Measurements from ENCODE around the gene DLG4. TPM values are rescaled to one million over a fixed set of nuclear protein-coding genes. Genes with fewer than 3 reads are reported as not detected.

Gene DLG4
- total and polyA plus RNA-seq, 2 donors (not counting 1 experiment from before 2014, with no cell fraction given): 2.0 to 12.5 TPM

GRCh38 chr17:7261379-7262191, 41.9 kb upstream of the DLG4 start:
- peak overlapping the region; percentile 84 for H3K4me3 Mint-ChIP-seq
- peak overlapping the region; percentile 96 for H2AFZ ChIP-seq (ENCODE audit: insufficient read depth, low read depth, low read length, poor library complexity, severe bottlenecking)
- peaks cover 3 to 22% of the 10 kb centered on the region in 2 experiments for H3K36me3 ChIP-seq (replicated peaks in 1 of 2; ENCODE audit: control extremely low read depth in 1 of 2, control insufficient read depth in 1 of 2, extremely low read depth in 1 of 2, insufficient read depth in 2 of 2, low read length in 1 of 2)
- H3K9me3 ChIP-seq (ENCODE audit: control extremely low read depth in 1 of 3, control insufficient read depth in 2 of 3, insufficient read depth in 1 of 3, low read length in 2 of 3): peaks cover 0 to 4% (median 0%) of the 10 kb centered on the region in 3 donors
- ATAC-seq (ENCODE audit: low read depth) (peak; percentile 59), DNase-seq (peak; percentile 66)
- H3K27ac ChIP-seq (ENCODE audit: low read length in 2 of 2): peak overlapping the region in 1 of 2 donors; percentile 59
- intact Hi-C loops (cut with micrococcal nuclease): loop anchor here (2.0 kb wide), 1 partner anchor 19 kb away; the partner anchor contains the start of gene SLC2A4
- H3K9me3 Mint-ChIP-seq (ENCODE audit: insufficient read depth): no peaks in the 10 kb centered on the region
- TF ChIP-seq, protein P1, sequence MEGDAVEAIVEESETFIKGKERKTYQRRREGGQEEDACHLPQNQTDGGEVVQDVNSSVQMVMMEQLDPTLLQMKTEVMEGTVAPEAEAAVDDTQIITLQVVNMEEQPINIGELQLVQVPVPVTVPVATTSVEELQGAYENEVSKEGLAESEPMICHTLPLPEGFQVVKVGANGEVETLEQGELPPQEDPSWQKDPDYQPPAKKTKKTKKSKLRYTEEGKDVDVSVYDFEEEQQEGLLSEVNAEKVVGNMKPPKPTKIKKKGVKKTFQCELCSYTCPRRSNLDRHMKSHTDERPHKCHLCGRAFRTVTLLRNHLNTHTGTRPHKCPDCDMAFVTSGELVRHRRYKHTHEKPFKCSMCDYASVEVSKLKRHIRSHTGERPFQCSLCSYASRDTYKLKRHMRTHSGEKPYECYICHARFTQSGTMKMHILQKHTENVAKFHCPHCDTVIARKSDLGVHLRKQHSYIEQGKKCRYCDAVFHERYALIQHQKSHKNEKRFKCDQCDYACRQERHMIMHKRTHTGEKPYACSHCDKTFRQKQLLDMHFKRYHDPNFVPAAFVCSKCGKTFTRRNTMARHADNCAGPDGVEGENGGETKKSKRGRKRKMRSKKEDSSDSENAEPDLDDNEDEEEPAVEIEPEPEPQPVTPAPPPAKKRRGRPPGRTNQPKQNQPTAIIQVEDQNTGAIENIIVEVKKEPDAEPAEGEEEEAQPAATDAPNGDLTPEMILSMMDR (IDR thresholded peaks at IDR 0.05): no peak
- no peak for TF ChIP-seq EZH2 (IDR thresholded peaks at IDR 0.05; ENCODE audit: borderline replicate concordance, insufficient read depth, low read depth, low read length, poor library complexity, severe bottlenecking)
- peak overlapping the region; percentile 66 for H3K9ac ChIP-seq (ENCODE audit: low read length)
- WGBS (ENCODE audit: insufficient coverage): 9% methylated on average over 66 of the region's 71 CpGs
- H3K27me3 ChIP-seq (replicated peaks in 1 of 4; ENCODE audit: control extremely low read depth in 1 of 4, control insufficient read depth in 3 of 4, insufficient read depth in 4 of 4, low read length in 3 of 4): peaks cover 0 to 17% (median 8%) of the 10 kb centered on the region in 4 experiments
- H3K79me2 ChIP-seq (ENCODE audit: control insufficient read depth, insufficient read depth, low read length): no peaks in the 10 kb centered on the region
- peak overlapping the region in 4 of 5 experiments; percentile 49 to 71 (median 60) for H3K4me3 ChIP-seq (ENCODE audit: control extremely low read depth in 1 of 5, extremely low read depth in 1 of 5, insufficient read depth in 1 of 5, low read depth in 2 of 5, low read length in 4 of 5)
- peaks cover 20% of the 10 kb centered on the region for H3K27me3 Mint-ChIP-seq
- peaks cover 27% of the 10 kb centered on the region for H3K4me1 Mint-ChIP-seq
- peak overlapping the region; percentile 50 for H3K27ac Mint-ChIP-seq
- CTCF ChIA-PET: no interaction called here
- H4K20me1 ChIP-seq (ENCODE audit: control insufficient read depth, insufficient read depth, low read length, poor library complexity, severe bottlenecking): no peaks in the 10 kb centered on the region
- peaks cover 27 to 32% of the 10 kb centered on the region in 2 donors for H3K4me1 ChIP-seq (ENCODE audit: control insufficient read depth in 2 of 2, insufficient read depth in 2 of 2, low read length in 2 of 2)
- POLR2A ChIA-PET: interaction anchor here (0.9 kb wide), 1 partner anchor 23 kb away, joined by 9 read pairs; no protein-coding TSS in a partner anchor
- peak overlapping the region; percentile 99 for H3K4me2 ChIP-seq (replicated peaks; ENCODE audit: low read depth, low read length, poor library complexity, severe bottlenecking)

Data from B cell (primary cell).